ENCODE results near the gene GCH1. TPM values are rescaled to one million over a fixed set of nuclear protein-coding genes. Genes with fewer than 3 reads are reported as not detected.
A peak's percentile ranks its signal among the peaks of the same experiment; 100 is the strongest.

Gene GCH1
- polyA plus RNA-seq, 3 donors, result 55.3 to 68.6 (median 63.3) TPM

- H3K9me3 Mint-ChIP-seq, result peaks cover 0 to 3% (median 0%) of the 10 kb centered on the region in 7 donors
- Histone ChIP-seq H3K9me3 (replicated peaks in 1 of 2; ENCODE audit: control insufficient read depth in 1 of 2, insufficient read depth in 1 of 2, low read length in 2 of 2) (no peaks in the 10 kb centered on the region), H3K27ac (ENCODE audit: low read depth in 1 of 2, low read length in 2 of 2) (peak overlapping the region; percentile 97 to 99), H3K79me2 (ENCODE audit: insufficient read depth, low read length) (peaks cover 48% of the 10 kb centered on the region), H4K20me1 (ENCODE audit: insufficient read depth, low read length) (peaks cover 45% of the 10 kb centered on the region), H3K4me3 (replicated peaks in 1 of 3; ENCODE audit: low read depth in 2 of 3, low read length in 3 of 3) (peak overlapping the region; percentile 91 to 99 (median 95)), H3K4me1 (ENCODE audit: control insufficient read depth in 1 of 2, insufficient read depth in 2 of 2, low read length in 2 of 2) (peaks cover 40% of the 10 kb centered on the region in 2 donors), H2AFZ (ENCODE audit: insufficient read depth, low read depth, low read length, poor library complexity, severe bottlenecking) (peak overlapping the region; percentile 69), H3K4me2 (replicated peaks; ENCODE audit: extremely low read depth, low read length, poor library complexity, severe bottlenecking) (peak overlapping the region; percentile 78), H3K36me3 (replicated peaks in 1 of 2; ENCODE audit: control insufficient read depth in 1 of 2, insufficient read depth in 2 of 2, low read length in 2 of 2) (peaks cover 0 to 6% of the 10 kb centered on the region in 2 donors), H3K27me3 (ENCODE audit: control insufficient read depth in 2 of 2, insufficient read depth in 2 of 2, low read length in 2 of 2) (no peaks in the 10 kb centered on the region), H3K9ac (ENCODE audit: insufficient read depth, low read length, poor library complexity, severe bottlenecking) (peak overlapping the region; percentile 97)
- H3K4me3 Mint-ChIP-seq, result peak overlapping the region; percentile 89 to 90
- WGBS (ENCODE audit: insufficient coverage), result under 1% methylated on average over 37 of the region's 37 CpGs
- intact Hi-C loops (cut with micrococcal nuclease), result no loop called here
- peak; percentile 87 to 96 (median 87) for DNase-seq
- TF ChIP-seq, protein P1, sequence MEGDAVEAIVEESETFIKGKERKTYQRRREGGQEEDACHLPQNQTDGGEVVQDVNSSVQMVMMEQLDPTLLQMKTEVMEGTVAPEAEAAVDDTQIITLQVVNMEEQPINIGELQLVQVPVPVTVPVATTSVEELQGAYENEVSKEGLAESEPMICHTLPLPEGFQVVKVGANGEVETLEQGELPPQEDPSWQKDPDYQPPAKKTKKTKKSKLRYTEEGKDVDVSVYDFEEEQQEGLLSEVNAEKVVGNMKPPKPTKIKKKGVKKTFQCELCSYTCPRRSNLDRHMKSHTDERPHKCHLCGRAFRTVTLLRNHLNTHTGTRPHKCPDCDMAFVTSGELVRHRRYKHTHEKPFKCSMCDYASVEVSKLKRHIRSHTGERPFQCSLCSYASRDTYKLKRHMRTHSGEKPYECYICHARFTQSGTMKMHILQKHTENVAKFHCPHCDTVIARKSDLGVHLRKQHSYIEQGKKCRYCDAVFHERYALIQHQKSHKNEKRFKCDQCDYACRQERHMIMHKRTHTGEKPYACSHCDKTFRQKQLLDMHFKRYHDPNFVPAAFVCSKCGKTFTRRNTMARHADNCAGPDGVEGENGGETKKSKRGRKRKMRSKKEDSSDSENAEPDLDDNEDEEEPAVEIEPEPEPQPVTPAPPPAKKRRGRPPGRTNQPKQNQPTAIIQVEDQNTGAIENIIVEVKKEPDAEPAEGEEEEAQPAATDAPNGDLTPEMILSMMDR (IDR thresholded peaks at IDR 0.05), result no peak
- H3K27ac Mint-ChIP-seq, result peak overlapping the region; percentile 90 to 99 (median 96)
- peaks cover 0 to 2% (median 0%) of the 10 kb centered on the region in 3 donors for H3K27me3 Mint-ChIP-seq (ENCODE audit: low read depth in 3 of 3)
- peaks cover 10 to 13% of the 10 kb centered on the region in 2 donors for H3K36me3 Mint-ChIP-seq
- peaks cover 50% of the 10 kb centered on the region for H3K4me1 Mint-ChIP-seq
These were observed 494 bp downstream of the GCH1 start for GRCh38 chr14:54902143-54902520.

DNA sequence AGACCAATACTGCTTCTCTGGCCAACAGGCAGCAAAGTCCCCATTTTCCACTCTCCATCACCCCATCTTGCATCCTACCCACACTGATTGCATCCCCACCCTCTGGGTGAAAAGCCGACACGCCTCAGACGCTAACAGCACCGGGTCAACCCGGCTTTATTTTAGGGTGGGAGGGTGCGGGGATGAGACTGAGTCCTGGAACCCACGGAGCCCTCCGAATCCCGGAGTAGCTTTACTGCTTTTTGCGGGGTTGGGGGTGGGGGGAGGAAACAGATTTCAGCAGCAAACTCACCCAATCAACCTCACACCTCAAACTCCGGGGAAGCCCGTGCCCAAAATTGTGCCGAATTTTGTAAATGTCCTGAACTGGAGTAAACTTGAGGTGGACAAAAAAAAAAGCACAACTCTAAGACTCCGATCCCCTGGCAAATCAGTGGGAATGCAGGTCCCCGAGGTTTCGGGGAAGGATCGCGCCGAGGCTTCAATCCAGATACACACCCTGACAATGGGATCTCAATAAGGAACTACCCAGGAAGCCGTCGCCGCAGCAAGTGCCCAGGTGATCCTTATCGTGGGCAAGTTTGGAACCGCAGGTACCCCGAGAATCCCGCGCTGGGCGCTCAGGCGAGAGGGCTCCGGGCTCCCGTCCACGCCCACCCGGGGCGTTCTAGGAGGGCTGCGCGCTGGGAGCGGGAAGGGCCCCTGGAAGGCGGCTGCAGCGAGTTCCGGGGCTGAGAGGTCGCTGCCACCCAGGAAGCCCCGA, 1.1 kb downstream of the GCH1 start:
- Histone ChIP-seq H3K27me3 (ENCODE audit: control insufficient read depth in 2 of 2, insufficient read depth in 2 of 2, low read length in 2 of 2) (no peaks in the 10 kb centered on the region), H3K4me1 (ENCODE audit: control insufficient read depth in 1 of 2, insufficient read depth in 2 of 2, low read length in 2 of 2) (peaks cover 40% of the 10 kb centered on the region in 2 donors), H3K79me2 (ENCODE audit: insufficient read depth, low read length) (peaks cover 48% of the 10 kb centered on the region), H4K20me1 (ENCODE audit: insufficient read depth, low read length) (peaks cover 46% of the 10 kb centered on the region), H3K4me2 (replicated peaks; ENCODE audit: extremely low read depth, low read length, poor library complexity, severe bottlenecking) (peak overlapping the region; percentile 78), H3K27ac (ENCODE audit: low read depth in 1 of 2, low read length in 2 of 2) (peak overlapping the region; percentile 97 to 99), H3K36me3 (replicated peaks in 1 of 2; ENCODE audit: control insufficient read depth in 1 of 2, insufficient read depth in 2 of 2, low read length in 2 of 2) (peaks cover 0 to 6% of the 10 kb centered on the region in 2 donors), H3K4me3 (replicated peaks in 1 of 3; ENCODE audit: low read depth in 2 of 3, low read length in 3 of 3) (peak overlapping the region; percentile 91 to 99 (median 95)), H3K9ac (ENCODE audit: insufficient read depth, low read length, poor library complexity, severe bottlenecking) (peak overlapping the region; percentile 97), H3K9me3 (replicated peaks in 1 of 2; ENCODE audit: control insufficient read depth in 1 of 2, insufficient read depth in 1 of 2, low read length in 2 of 2) (no peaks in the 10 kb centered on the region), H2AFZ (ENCODE audit: insufficient read depth, low read depth, low read length, poor library complexity, severe bottlenecking) (peak overlapping the region; percentile 69)
- Mint-ChIP-seq H3K27me3 (ENCODE audit: low read depth in 3 of 3) (no peaks in the 10 kb centered on the region), H3K9me3 (peaks cover 0 to 3% (median 0%) of the 10 kb centered on the region in 7 donors), H3K4me1 (peaks cover 49% of the 10 kb centered on the region), H3K27ac (peak overlapping the region; percentile 90 to 99 (median 96)), H3K4me3 (peak overlapping the region; percentile 89 to 90), H3K36me3 (peaks cover 10 to 15% of the 10 kb centered on the region in 2 donors)
- TF ChIP-seq, protein P1 (IDR thresholded peaks at IDR 0.05), result no peak
- under 1% methylated on average over 29 of the region's 42 CpGs for WGBS (ENCODE audit: insufficient coverage)
- peak in 1 of 3 donors; percentile 39 for DNase-seq
- intact Hi-C loops (cut with micrococcal nuclease), result no loop called here
